MCF 10A (cell line): ENCODE results near the gene STK40. TPM values are rescaled to one million over a fixed set of nuclear protein-coding genes. Genes with fewer than 3 reads are reported as not detected.

Source experiments
- BruUV-seq: library from RNA; stranded (reverse); fragments of 400-500 nt; replicated peaks from 2 replicates; lab custom pipeline; 2021; lab: Mats Ljungman, UMichigan
- CTCF ChIA-PET: fragments of 300-600 bp; sonication (Branson Sonifier 250); formaldehyde crosslinking; extraction: SDS; loops from one replicate; lab custom pipeline; 2021; ENCODE audit warnings: antibody characterized with exemption, inconsistent platforms; lab: Yijun Ruan, JAX
- POLR2A ChIA-PET: fragments of 300-600, 350-650 bp; sonication (Branson Sonifier 250); formaldehyde crosslinking; extraction: SDS; loops from one replicate; lab custom pipeline; 2020; ENCODE audit warnings: antibody characterized with exemption, inconsistent platforms; lab: Yijun Ruan, JAX
- DNase-seq: peaks from one replicate; pipeline ENCODE4 v3.0.0-alpha.2; 2018; ENCODE audit not compliant: unreplicated experiment
- H3K27ac Mint-ChIP-seq: one replicate; pipeline ENCODE4 v1.8.0; 2022; ENCODE audit warnings: mild to moderate bottlenecking, low read depth, mixed read lengths; ENCODE audit not compliant: unreplicated experiment
- H3K27me3 Mint-ChIP-seq: one replicate; pipeline ENCODE4 v1.8.0; 2022; ENCODE audit warnings: mixed read lengths; ENCODE audit not compliant: insufficient read depth, unreplicated experiment
- H3K36me3 Mint-ChIP-seq: one replicate; pipeline ENCODE4 v1.8.0; 2022; ENCODE audit warnings: mild to moderate bottlenecking, moderate library complexity, mixed read lengths; ENCODE audit not compliant: insufficient read depth, unreplicated experiment
- H3K4me1 Mint-ChIP-seq: one replicate; pipeline ENCODE4 v1.8.0; 2022; ENCODE audit warnings: mixed read lengths; ENCODE audit not compliant: insufficient read depth, unreplicated experiment
- H3K4me3 Mint-ChIP-seq: one replicate; pipeline ENCODE4 v1.8.0; 2022; ENCODE audit warnings: mild to moderate bottlenecking, moderate library complexity, mixed read lengths; ENCODE audit not compliant: unreplicated experiment
- H3K9me3 Mint-ChIP-seq: one replicate; pipeline ENCODE4 v1.8.0; 2022; ENCODE audit warnings: mixed read lengths; ENCODE audit not compliant: unreplicated experiment
- intact Hi-C: fragments of 100-400 bp; cut with micrococcal nuclease; formaldehyde crosslinking; loops from 2 replicates; pipeline ENCODE4 v1.14.1; 2022
- total RNA-seq: library from RNA; stranded (reverse); gene quantifications from 2 replicates; pipeline ENCODE4 v1.2.3, GENCODE V29; 2022
- TF ChIP-seq, protein P1 (sequence below): fragments of 200-600 bp; IDR thresholded peaks from one replicate; pipeline ENCODE4 v1.8.0; 2022; ENCODE audit warnings: antibody characterized with exemption, mild to moderate bottlenecking; ENCODE audit not compliant: unreplicated experiment

The STK40 gene
- total RNA-seq, 1 experiment from 2014 or later, result 44.0 TPM

DNA sequence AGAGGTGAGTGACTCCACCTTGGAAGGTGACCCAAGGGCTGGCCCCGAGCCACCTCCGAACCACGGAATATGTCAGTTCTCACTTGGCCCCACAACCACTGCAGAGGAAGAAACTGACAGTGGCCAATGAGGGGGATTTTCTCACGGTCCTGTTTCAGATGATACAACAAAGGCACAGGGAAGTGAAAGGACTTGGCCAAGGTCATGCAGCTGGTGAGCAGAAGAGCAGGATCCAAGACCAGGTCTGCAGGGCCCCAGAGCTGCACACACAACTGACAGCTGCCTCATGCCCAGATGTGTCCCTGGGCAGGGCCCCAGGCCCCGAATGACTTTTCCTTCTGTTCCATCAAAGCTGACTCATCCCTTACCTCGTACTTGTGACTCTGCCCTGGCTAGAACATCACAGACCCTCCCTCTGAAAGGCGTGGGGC, 36.5 kb downstream of the STK40 start:
- H3K36me3 Mint-ChIP-seq, result peaks cover 33% of the 10 kb centered on the region
- BruUV-seq, result no TSS peak
- no peaks in the 10 kb centered on the region for H3K27me3 Mint-ChIP-seq
- no peaks in the 10 kb centered on the region for H3K9me3 Mint-ChIP-seq
- peak; percentile 57 for DNase-seq
- TF ChIP-seq, protein P1, sequence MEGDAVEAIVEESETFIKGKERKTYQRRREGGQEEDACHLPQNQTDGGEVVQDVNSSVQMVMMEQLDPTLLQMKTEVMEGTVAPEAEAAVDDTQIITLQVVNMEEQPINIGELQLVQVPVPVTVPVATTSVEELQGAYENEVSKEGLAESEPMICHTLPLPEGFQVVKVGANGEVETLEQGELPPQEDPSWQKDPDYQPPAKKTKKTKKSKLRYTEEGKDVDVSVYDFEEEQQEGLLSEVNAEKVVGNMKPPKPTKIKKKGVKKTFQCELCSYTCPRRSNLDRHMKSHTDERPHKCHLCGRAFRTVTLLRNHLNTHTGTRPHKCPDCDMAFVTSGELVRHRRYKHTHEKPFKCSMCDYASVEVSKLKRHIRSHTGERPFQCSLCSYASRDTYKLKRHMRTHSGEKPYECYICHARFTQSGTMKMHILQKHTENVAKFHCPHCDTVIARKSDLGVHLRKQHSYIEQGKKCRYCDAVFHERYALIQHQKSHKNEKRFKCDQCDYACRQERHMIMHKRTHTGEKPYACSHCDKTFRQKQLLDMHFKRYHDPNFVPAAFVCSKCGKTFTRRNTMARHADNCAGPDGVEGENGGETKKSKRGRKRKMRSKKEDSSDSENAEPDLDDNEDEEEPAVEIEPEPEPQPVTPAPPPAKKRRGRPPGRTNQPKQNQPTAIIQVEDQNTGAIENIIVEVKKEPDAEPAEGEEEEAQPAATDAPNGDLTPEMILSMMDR, result no peak
- CTCF ChIA-PET, result interaction anchor here (0.6 to 9.6 kb wide), 9 partner anchors 17 to 199 kb away, joined by 3 to 118 read pairs (median 9); no protein-coding TSS in a partner anchor
- peaks cover 39% of the 10 kb centered on the region for H3K4me1 Mint-ChIP-seq
- H3K27ac Mint-ChIP-seq, result peak overlapping the region; percentile 82
- no peak overlapping the region for H3K4me3 Mint-ChIP-seq
- intact Hi-C loops, result no loop called here
- POLR2A ChIA-PET, result interaction anchor here (0.7 to 3.9 kb wide), 8 partner anchors 20 to 200 kb away, joined by 3 to 48 read pairs (median 6); partner anchors contain the start of genes EVA1B, LSM10, SH3D21 and STK40

DNA sequence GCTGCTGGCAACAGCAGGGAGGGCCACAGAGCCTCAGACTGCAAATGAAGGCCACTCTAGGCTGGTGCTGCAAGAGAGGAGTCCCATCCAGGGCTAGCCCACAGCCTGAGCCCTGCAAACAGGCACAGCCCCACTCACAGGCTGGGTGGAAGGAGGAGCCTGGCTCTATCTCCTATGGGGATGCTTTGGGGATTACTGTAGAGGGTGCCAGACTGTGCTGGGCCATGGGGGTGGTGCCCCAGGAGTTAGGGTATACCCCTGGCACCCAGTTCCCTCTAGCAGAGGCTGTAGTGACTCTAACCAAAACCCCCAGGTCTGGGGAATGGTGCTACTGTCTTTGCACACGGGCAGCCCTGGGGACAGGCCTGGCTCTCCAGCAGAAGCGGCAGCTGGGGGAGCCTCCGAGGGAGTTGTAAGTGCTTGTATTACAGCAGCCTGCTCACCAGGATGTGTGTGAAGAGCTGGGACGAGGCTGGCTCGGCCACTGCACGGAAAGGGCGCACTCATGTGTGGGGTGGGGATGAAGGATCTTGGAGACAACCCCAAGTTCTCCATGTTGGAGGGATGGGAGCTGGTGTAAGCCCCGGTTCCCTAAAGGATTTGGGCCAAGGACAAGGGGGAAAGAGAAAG, 38.9 kb downstream of the STK40 start:
- no TSS peak for BruUV-seq
- no peaks in the 10 kb centered on the region for H3K27me3 Mint-ChIP-seq
- intact Hi-C loops, result no loop called here
- CTCF ChIA-PET, result interaction anchor here (0.6 to 9.6 kb wide), 4 partner anchors 20 to 66 kb away, joined by 3 to 118 read pairs (median 4); no protein-coding TSS in a partner anchor
- POLR2A ChIA-PET, result interaction anchor here (0.6 to 0.7 kb wide), 2 partner anchors 20 to 51 kb away, joined by 3 to 5 read pairs; partner anchors contain the start of gene LSM10
- H3K4me1 Mint-ChIP-seq, result peaks cover 36% of the 10 kb centered on the region
- DNase-seq, result no peak
- peaks cover 26% of the 10 kb centered on the region for H3K36me3 Mint-ChIP-seq
- no peak overlapping the region for H3K27ac Mint-ChIP-seq
- H3K4me3 Mint-ChIP-seq, result no peak overlapping the region
- no peaks in the 10 kb centered on the region for H3K9me3 Mint-ChIP-seq
- TF ChIP-seq, protein P1, result no peak

DNA sequence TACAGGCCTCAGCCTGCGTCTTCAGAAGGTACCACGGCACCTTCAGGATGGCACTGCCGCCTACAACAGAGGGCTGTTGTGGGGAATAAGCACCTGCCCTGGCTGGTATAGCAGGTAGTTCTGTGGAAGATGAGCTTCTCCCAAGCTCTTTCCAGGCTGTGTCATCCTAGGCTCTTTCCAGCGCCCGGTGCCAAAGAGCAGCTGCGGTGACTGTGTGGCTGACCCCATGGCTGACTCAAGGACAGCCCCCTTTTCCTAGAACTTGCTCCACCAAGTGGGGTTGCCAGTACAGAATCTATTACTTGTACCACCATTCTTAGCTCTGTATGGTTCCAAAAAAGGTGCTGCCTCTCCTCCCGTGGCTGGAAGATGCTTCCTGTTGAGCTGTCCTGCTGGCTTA, 40.4 kb downstream of the STK40 start:
- Mint-ChIP-seq H3K27me3 (no peaks in the 10 kb centered on the region), H3K27ac (no peak overlapping the region), H3K9me3 (no peaks in the 10 kb centered on the region), H3K36me3 (peaks cover 26% of the 10 kb centered on the region), H3K4me3 (no peak overlapping the region), H3K4me1 (peaks cover 21% of the 10 kb centered on the region)
- intact Hi-C loops, result no loop called here
- ChIA-PET CTCF (interaction anchor here (0.7 to 9.6 kb wide), 4 partner anchors 11 to 75 kb away, joined by 3 to 118 read pairs (median 4); no protein-coding TSS in a partner anchor), POLR2A (interaction anchor here (1.0 kb wide), 1 partner anchor 41 kb away, joined by 3 read pairs; no protein-coding TSS in a partner anchor)
- no TSS peak for BruUV-seq
- TF ChIP-seq, protein P1, result no peak
- no peak for DNase-seq

- H3K4me1 Mint-ChIP-seq, result peaks cover 17% of the 10 kb centered on the region
- TF ChIP-seq, protein P1, result no peak
- intact Hi-C loops, result no loop called here
- ChIA-PET POLR2A (no interaction called here), CTCF (interaction anchor here (0.6 to 9.6 kb wide), 8 partner anchors 12 to 202 kb away, joined by 3 to 118 read pairs (median 4); no protein-coding TSS in a partner anchor)
- no TSS peak for BruUV-seq
- peaks cover 26% of the 10 kb centered on the region for H3K36me3 Mint-ChIP-seq
- no peak overlapping the region for H3K27ac Mint-ChIP-seq
- DNase-seq, result no peak
- no peaks in the 10 kb centered on the region for H3K9me3 Mint-ChIP-seq
- H3K27me3 Mint-ChIP-seq, result no peaks in the 10 kb centered on the region
- H3K4me3 Mint-ChIP-seq, result no peak overlapping the region
These were observed 41.4 kb downstream of the STK40 start for GRCh38 chr1:36344395-36344680.
